ENCODE results near the gene WASF3.

DNA sequence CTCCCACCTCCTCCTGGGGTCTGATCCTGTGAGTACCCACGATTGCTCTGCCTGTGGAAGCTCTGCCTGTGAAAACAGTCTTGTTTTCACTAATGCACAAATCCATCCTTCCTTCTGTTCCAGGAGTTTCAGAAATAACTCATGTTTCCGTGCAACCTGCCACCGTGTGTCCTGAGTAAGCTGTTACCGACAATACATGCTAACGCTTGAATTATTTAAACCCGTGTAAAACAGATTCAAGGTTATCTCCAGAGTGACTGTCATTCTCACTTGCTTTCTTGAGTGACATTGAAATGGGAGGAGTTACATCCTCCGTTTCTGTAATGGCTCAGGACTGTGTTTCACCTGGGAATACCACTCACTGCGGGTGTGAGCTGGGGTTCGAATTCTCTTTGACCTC, 178.2 kb downstream of the WASF3 start:
- TF ChIP-seq, protein P1, sequence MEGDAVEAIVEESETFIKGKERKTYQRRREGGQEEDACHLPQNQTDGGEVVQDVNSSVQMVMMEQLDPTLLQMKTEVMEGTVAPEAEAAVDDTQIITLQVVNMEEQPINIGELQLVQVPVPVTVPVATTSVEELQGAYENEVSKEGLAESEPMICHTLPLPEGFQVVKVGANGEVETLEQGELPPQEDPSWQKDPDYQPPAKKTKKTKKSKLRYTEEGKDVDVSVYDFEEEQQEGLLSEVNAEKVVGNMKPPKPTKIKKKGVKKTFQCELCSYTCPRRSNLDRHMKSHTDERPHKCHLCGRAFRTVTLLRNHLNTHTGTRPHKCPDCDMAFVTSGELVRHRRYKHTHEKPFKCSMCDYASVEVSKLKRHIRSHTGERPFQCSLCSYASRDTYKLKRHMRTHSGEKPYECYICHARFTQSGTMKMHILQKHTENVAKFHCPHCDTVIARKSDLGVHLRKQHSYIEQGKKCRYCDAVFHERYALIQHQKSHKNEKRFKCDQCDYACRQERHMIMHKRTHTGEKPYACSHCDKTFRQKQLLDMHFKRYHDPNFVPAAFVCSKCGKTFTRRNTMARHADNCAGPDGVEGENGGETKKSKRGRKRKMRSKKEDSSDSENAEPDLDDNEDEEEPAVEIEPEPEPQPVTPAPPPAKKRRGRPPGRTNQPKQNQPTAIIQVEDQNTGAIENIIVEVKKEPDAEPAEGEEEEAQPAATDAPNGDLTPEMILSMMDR (IDR thresholded peaks at IDR 0.05; ENCODE audit: insufficient read depth, low read length): no peak
- TF ChIP-seq, protein P2, sequence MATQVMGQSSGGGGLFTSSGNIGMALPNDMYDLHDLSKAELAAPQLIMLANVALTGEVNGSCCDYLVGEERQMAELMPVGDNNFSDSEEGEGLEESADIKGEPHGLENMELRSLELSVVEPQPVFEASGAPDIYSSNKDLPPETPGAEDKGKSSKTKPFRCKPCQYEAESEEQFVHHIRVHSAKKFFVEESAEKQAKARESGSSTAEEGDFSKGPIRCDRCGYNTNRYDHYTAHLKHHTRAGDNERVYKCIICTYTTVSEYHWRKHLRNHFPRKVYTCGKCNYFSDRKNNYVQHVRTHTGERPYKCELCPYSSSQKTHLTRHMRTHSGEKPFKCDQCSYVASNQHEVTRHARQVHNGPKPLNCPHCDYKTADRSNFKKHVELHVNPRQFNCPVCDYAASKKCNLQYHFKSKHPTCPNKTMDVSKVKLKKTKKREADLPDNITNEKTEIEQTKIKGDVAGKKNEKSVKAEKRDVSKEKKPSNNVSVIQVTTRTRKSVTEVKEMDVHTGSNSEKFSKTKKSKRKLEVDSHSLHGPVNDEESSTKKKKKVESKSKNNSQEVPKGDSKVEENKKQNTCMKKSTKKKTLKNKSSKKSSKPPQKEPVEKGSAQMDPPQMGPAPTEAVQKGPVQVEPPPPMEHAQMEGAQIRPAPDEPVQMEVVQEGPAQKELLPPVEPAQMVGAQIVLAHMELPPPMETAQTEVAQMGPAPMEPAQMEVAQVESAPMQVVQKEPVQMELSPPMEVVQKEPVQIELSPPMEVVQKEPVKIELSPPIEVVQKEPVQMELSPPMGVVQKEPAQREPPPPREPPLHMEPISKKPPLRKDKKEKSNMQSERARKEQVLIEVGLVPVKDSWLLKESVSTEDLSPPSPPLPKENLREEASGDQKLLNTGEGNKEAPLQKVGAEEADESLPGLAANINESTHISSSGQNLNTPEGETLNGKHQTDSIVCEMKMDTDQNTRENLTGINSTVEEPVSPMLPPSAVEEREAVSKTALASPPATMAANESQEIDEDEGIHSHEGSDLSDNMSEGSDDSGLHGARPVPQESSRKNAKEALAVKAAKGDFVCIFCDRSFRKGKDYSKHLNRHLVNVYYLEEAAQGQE (IDR thresholded peaks at IDR 0.05; ENCODE audit: insufficient replicate concordance, low read depth): no peak
- TF ChIP-seq POLR2AphosphoS5 (IDR thresholded peaks at IDR 0.05; ENCODE audit: low read depth) (no peak), GABPA (IDR thresholded peaks at IDR 0.05; ENCODE audit: low read depth) (no peak)
